ENCODE measurements around the gene TRIM5. TPM values are rescaled to one million over a fixed set of nuclear protein-coding genes. Genes with fewer than 3 reads are reported as not detected.
"Not testable (repeated sequence)": the region's sequence is repeated elsewhere in the genome, so short reads cannot be mapped to it uniquely, and the experiment has no call there.

TRIM5 gene
- total RNA-seq, 5 donors from 2014 or later (not counting 1 experiment from before 2014, with no cell fraction given): 17.6 to 38.2 (median 31.6) TPM

DNA sequence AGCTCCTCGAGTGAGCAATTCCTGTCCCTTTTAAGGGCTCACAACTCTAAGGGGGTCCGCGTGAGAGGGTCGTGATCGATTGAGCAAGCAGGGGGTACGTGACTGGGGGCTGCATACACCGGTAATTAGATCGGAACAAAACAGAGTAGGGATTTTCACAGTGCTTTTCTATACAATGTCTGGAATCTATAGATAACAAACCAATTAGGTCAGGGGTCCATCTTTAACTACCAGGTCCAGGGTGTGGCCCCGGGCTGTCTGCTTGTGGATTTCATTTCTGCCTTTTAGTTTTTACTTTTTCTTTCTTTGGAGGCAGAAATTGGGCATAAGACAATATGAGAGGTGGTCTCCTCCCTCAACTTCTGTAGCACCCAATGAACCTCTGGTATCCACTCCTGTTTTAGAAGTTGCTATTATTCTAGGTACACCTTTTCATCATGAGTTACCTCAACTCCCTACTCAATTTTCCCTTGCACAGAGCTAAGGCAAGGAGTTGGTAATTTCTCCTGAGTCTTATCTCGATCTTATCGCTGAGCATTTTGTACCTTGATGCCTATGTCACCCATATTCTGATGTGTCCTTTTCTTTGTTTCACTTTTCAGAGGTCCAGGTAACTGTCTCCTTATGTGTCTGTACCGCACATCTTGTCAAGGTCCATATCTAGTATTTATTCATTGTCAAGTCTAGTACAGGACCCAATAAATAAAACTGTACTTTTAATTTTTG is 6.5 kb upstream of the TRIM5 start:
- H3K27me3 ChIP-seq (replicated peaks in 1 of 2; ENCODE audit: control insufficient read depth in 2 of 2, extremely low read depth in 1 of 2, insufficient read depth in 2 of 2, low read length in 1 of 2); POLR2A ChIA-PET; H3K9me3 Mint-ChIP-seq; ATAC-seq (replicated peaks in 1 of 4); H3K27me3 Mint-ChIP-seq; H3K9me3 ChIP-seq: not testable (repeated sequence)
- Histone ChIP-seq H3K36me3 (ENCODE audit: control insufficient read depth in 2 of 2, extremely low read depth in 1 of 2, insufficient read depth in 1 of 2, low read length in 1 of 2) (peaks cover 10 to 20% of the 10 kb centered on the region in 2 donors), H3K4me1 (ENCODE audit: control insufficient read depth in 1 of 2, extremely low read depth in 1 of 2, insufficient read depth in 2 of 2, low read length in 2 of 2) (peaks cover 22 to 23% of the 10 kb centered on the region in 2 experiments), H3K4me3 (ENCODE audit: control insufficient read depth in 1 of 2, extremely low read depth in 1 of 2, low read length in 1 of 2) (peak overlapping the region; percentile 66 to 77), H3K27ac (ENCODE audit: low read length) (peak overlapping the region; percentile 88)
- CTCF ChIA-PET: interaction anchor here (0.9 to 2.9 kb wide), 3 partner anchors 9 to 14 kb away, joined by 3 to 21 read pairs (median 3); no protein-coding TSS in a partner anchor
- peak overlapping the region; percentile 97 to 98 for H3K27ac Mint-ChIP-seq
- H3K4me3 Mint-ChIP-seq: peak overlapping the region; percentile 89 to 95 (median 94)
- 0% methylated on average over 1 of the region's 12 CpGs for WGBS (ENCODE audit: insufficient coverage)
- H3K36me3 Mint-ChIP-seq: peaks cover 34% of the 10 kb centered on the region
- peak in 1 of 35 experiments; percentile 31 for DNase-seq
- peaks cover 58 to 70% (median 64%) of the 10 kb centered on the region in 3 donors for H3K4me1 Mint-ChIP-seq

DNA sequence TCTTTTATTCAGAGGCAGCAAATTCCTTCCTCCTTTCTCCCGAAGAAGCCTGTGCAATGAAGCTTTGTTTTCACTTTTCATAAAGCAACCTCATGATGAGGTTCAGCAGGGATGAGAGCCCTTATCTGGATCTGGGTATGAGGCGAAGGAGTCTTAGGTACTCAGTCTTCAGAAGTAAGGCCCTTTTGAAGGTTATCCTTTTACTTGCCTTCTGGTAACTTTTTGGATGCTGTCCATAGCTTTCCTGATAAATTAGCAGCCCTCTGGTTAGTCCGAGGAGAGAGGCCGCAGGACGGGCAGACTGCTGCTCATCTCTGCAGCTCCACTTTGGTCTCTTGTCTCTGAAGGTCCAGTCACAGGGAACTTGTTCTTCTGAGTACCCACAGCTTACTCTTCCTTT is 5.9 kb upstream of the TRIM5 start:
- Mint-ChIP-seq H3K9me3 (no peaks in the 10 kb centered on the region), H3K27ac (peak overlapping the region; percentile 97 to 98), H3K36me3 (peaks cover 27% of the 10 kb centered on the region), H3K4me3 (peak overlapping the region; percentile 89 to 95 (median 94)), H3K27me3 (no peaks in the 10 kb centered on the region), H3K4me1 (peaks cover 55 to 63% (median 61%) of the 10 kb centered on the region in 3 donors)
- DNase-seq: peak in 1 of 35 experiments; percentile 22
- Histone ChIP-seq H3K4me3 (ENCODE audit: control insufficient read depth in 1 of 2, extremely low read depth in 1 of 2, low read length in 1 of 2) (peak overlapping the region; percentile 66 to 77), H3K4me1 (ENCODE audit: control insufficient read depth in 1 of 2, extremely low read depth in 1 of 2, insufficient read depth in 2 of 2, low read length in 2 of 2) (peaks cover 22 to 23% of the 10 kb centered on the region in 2 experiments), H3K27me3 (replicated peaks in 1 of 2; ENCODE audit: control insufficient read depth in 2 of 2, extremely low read depth in 1 of 2, insufficient read depth in 2 of 2, low read length in 1 of 2) (no peaks in the 10 kb centered on the region), H3K36me3 (ENCODE audit: control insufficient read depth in 2 of 2, extremely low read depth in 1 of 2, insufficient read depth in 1 of 2, low read length in 1 of 2) (peaks cover 4 to 14% of the 10 kb centered on the region in 2 donors), H3K27ac (ENCODE audit: low read length) (peak overlapping the region; percentile 88), H3K9me3 (no peaks in the 10 kb centered on the region)
- ChIA-PET CTCF (interaction anchor here (0.6 to 2.9 kb wide), 5 partner anchors 9 to 66 kb away, joined by 3 to 21 read pairs (median 3); partner anchors contain the start of gene TRIM34 (in 1 of the 2)), POLR2A (interaction anchor here in 1 of 2 donors (0.8 kb wide), 1 partner anchor 13 kb away, joined by 3 read pairs; no protein-coding TSS in a partner anchor)
- 8% methylated on average over 4 of the region's 5 CpGs for WGBS (ENCODE audit: insufficient coverage)
- no peak for ATAC-seq (replicated peaks in 1 of 4)

DNA sequence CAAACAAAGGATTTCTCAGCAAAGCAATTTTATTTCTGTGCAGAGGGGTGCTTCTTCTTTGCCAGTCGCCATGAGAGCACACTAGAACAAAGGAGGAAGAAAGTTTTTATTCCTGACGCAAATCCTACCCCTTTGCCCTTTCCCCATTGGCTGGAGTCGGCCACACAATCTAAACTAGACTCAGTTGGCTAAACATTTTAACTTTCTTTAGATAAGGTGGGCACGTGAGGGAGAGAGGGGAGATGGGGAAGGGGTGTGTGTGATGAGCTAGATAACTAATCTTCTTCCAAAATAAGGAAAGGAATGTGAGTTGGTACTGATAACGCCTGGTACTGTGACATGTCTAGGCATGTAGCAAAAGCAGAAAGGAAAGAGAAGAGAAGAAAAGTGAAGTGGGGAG is 5.3 kb upstream of the TRIM5 start:
- Histone ChIP-seq H3K36me3 (ENCODE audit: control insufficient read depth in 2 of 2, extremely low read depth in 1 of 2, insufficient read depth in 1 of 2, low read length in 1 of 2) (peaks cover 0 to 10% of the 10 kb centered on the region in 2 donors), H3K27me3 (replicated peaks in 1 of 2; ENCODE audit: control insufficient read depth in 2 of 2, extremely low read depth in 1 of 2, insufficient read depth in 2 of 2, low read length in 1 of 2) (no peaks in the 10 kb centered on the region), H3K4me1 (ENCODE audit: control insufficient read depth in 1 of 2, extremely low read depth in 1 of 2, insufficient read depth in 2 of 2, low read length in 2 of 2) (peaks cover 22 to 27% of the 10 kb centered on the region in 2 experiments), H3K4me3 (ENCODE audit: control insufficient read depth in 1 of 2, extremely low read depth in 1 of 2, low read length in 1 of 2) (peak overlapping the region; percentile 66 to 77), H3K27ac (ENCODE audit: low read length) (peak overlapping the region; percentile 88), H3K9me3 (no peaks in the 10 kb centered on the region)
- ATAC-seq (replicated peaks in 1 of 4) (peak in 2 of 4 experiments; percentile 3 to 5), DNase-seq (no peak)
- ChIA-PET POLR2A (interaction anchor here (0.6 to 1.4 kb wide), 3 partner anchors 11 to 1835 kb away, joined by 3 to 8 read pairs (median 8); no protein-coding TSS in a partner anchor), CTCF (interaction anchor here (0.6 to 2.9 kb wide), 7 partner anchors 10 to 65 kb away, joined by 3 to 21 read pairs (median 3); partner anchors contain the start of gene TRIM34 (in 1 of the 2))
- Mint-ChIP-seq H3K27me3 (no peaks in the 10 kb centered on the region), H3K27ac (peak overlapping the region; percentile 97 to 98), H3K4me1 (peaks cover 52 to 60% (median 58%) of the 10 kb centered on the region in 3 donors), H3K9me3 (no peaks in the 10 kb centered on the region), H3K36me3 (peaks cover 24% of the 10 kb centered on the region), H3K4me3 (peak overlapping the region; percentile 89 to 95 (median 94))
- no CpG with 5 or more reads among the region's 5 CpGs for WGBS (ENCODE audit: insufficient coverage)

DNA sequence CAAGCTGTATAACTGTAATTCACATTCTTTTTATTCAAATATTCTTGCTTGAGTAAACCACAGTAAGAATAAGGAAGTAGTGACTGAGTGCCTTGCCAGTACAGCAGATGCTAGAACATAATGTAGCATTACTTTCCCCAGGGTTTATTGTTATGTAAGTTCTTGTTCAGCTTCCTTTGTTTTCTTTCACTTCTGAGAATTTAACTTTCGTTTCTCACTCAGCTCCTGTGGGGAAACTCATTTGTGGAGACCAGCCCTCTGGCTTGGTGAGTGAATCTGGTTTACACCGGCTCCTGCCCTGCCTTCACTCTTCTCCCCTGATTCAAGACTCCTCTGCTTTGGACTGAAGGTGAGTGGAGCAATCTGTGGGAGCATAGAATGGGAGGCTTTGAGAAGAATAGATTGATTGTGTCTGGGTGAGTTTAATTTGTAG is 4.7 kb upstream of the TRIM5 start, which contains the start of gene TRIM22:
TSS of gene TRIM22 (plus strand) at position 240 of the 433 bp plus-strand sequence. CDS start 6,443 bp downstream, outside the sequence.
- WGBS (ENCODE audit: insufficient coverage): no CpG with 5 or more reads among the region's 2 CpGs
- H3K27me3 ChIP-seq (replicated peaks in 1 of 2; ENCODE audit: control insufficient read depth in 2 of 2, extremely low read depth in 1 of 2, insufficient read depth in 2 of 2, low read length in 1 of 2): no peaks in the 10 kb centered on the region
- peak; percentile 57 to 69 (median 66) for ATAC-seq (replicated peaks in 1 of 4)
- ChIA-PET POLR2A (interaction anchor here (0.6 to 1.4 kb wide), 4 partner anchors 10 to 63 kb away, joined by 3 to 8 read pairs (median 6); no protein-coding TSS in a partner anchor), CTCF (interaction anchor here in 1 of 2 donors (0.5 to 2.9 kb wide), 7 partner anchors 11 to 89 kb away, joined by 3 to 21 read pairs (median 3); partner anchors contain the start of gene TRIM34)
- H3K4me3 ChIP-seq (ENCODE audit: control insufficient read depth in 1 of 2, extremely low read depth in 1 of 2, low read length in 1 of 2): peak within 1 kb of the TSS; percentile 66 to 77
- no peaks in the 10 kb centered on the region for H3K9me3 ChIP-seq
- Mint-ChIP-seq H3K4me1 (peaks cover 52 to 60% (median 58%) of the 10 kb centered on the region in 3 donors), H3K36me3 (peaks cover 19% of the 10 kb centered on the region), H3K27me3 (no peaks in the 10 kb centered on the region), H3K4me3 (peak within 1 kb of the TSS; percentile 89 to 95 (median 94)), H3K27ac (peak within 1 kb of the TSS; percentile 97 to 98), H3K9me3 (no peaks in the 10 kb centered on the region)
- H3K4me1 ChIP-seq (ENCODE audit: control insufficient read depth in 1 of 2, extremely low read depth in 1 of 2, insufficient read depth in 2 of 2, low read length in 2 of 2): peaks cover 24 to 30% of the 10 kb centered on the region in 2 experiments
- H3K36me3 ChIP-seq (ENCODE audit: control insufficient read depth in 2 of 2, extremely low read depth in 1 of 2, insufficient read depth in 1 of 2, low read length in 1 of 2): peaks cover 0 to 8% of the 10 kb centered on the region in 2 donors
- H3K27ac ChIP-seq (ENCODE audit: low read length): peak within 1 kb of the TSS; percentile 88
- peak in 33 of 35 experiments; percentile 9 to 75 (median 29) for DNase-seq

DNA sequence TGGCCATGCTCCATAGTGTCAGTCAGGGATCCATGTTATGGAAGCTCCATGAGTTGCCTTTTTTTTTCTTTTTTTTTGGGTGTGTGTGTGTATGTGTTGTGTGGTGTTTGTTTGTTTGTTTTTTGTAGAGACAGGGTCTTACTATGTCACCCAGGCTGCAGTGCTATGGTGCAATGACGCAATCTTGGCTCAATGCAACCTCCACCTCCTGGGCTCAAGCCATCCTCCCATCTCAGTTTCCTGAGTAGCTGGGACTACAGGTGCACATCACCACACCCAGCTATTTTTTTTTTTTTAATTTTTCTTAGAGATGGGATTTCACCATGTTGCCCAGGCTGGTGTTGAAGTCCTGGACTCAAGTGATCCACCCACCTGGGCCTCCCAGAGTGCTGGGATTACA is 3.6 kb upstream of the TRIM5 start:
- no peak overlapping the region for H3K4me3 ChIP-seq (ENCODE audit: control insufficient read depth in 1 of 2, extremely low read depth in 1 of 2, low read length in 1 of 2)
- Mint-ChIP-seq H3K27ac (peak overlapping the region; percentile 97 to 98), H3K9me3 (no peaks in the 10 kb centered on the region), H3K4me3 (peak overlapping the region; percentile 29 to 95 (median 89)), H3K36me3 (peaks cover 16% of the 10 kb centered on the region), H3K4me1 (peaks cover 53 to 60% (median 57%) of the 10 kb centered on the region in 3 donors), H3K27me3 (no peaks in the 10 kb centered on the region)
- H3K27ac ChIP-seq (ENCODE audit: low read length): peak overlapping the region; percentile 88
- ATAC-seq (replicated peaks in 1 of 4) (no peak), DNase-seq (no peak)
- no peaks in the 10 kb centered on the region for H3K27me3 ChIP-seq (replicated peaks in 1 of 2; ENCODE audit: control insufficient read depth in 2 of 2, extremely low read depth in 1 of 2, insufficient read depth in 2 of 2, low read length in 1 of 2)
- H3K36me3 ChIP-seq (ENCODE audit: control insufficient read depth in 2 of 2, extremely low read depth in 1 of 2, insufficient read depth in 1 of 2, low read length in 1 of 2): peaks cover 0 to 4% of the 10 kb centered on the region in 2 donors
- H3K4me1 ChIP-seq (ENCODE audit: control insufficient read depth in 1 of 2, extremely low read depth in 1 of 2, insufficient read depth in 2 of 2, low read length in 2 of 2): peaks cover 22 to 32% of the 10 kb centered on the region in 2 experiments
- CTCF ChIA-PET: interaction anchor here (0.9 to 2.9 kb wide), 3 partner anchors 10 to 54 kb away, joined by 3 to 21 read pairs (median 3); no protein-coding TSS in a partner anchor
- H3K9me3 ChIP-seq: no peaks in the 10 kb centered on the region
- POLR2A ChIA-PET: interaction anchor here in 1 of 2 donors (0.5 to 0.7 kb wide), 2 partner anchors 20 to 730 kb away, joined by 3 read pairs; no protein-coding TSS in a partner anchor
- WGBS (ENCODE audit: insufficient coverage): no CpG with 5 or more reads among the region's 1 CpG

DNA sequence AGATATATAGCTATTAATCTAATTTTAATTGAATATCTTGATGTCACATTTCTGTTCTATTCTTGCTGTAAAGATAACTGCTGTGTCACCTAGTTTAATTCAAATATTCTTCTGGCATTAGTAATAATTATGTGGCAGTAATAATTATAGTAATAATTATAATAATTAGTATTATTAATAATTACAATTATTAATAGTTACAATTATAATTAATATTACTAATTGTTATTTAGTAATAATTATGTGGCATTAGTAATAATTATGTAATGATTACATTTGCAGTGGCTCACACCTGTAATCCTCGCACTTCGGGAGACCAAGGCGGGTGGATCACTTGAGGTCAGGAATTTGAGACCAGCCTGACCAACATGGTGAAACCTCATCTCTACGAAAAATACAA is 1.6 kb upstream of the TRIM5 start:
- Mint-ChIP-seq H3K4me3 (no peak overlapping the region), H3K27ac (peak overlapping the region in 1 of 2 donors; percentile 39), H3K4me1 (peaks cover 46 to 55% (median 53%) of the 10 kb centered on the region in 3 donors), H3K9me3 (no peaks in the 10 kb centered on the region), H3K27me3 (no peaks in the 10 kb centered on the region), H3K36me3 (peaks cover 11% of the 10 kb centered on the region)
- CTCF ChIA-PET: interaction anchor here in 1 of 2 donors (0.6 to 2.8 kb wide), 2 partner anchors 8 to 123 kb away, joined by 4 to 8 read pairs; no protein-coding TSS in a partner anchor
- no peak for ATAC-seq (replicated peaks in 1 of 4)
- no peak overlapping the region for H3K4me3 ChIP-seq (ENCODE audit: control insufficient read depth in 1 of 2, extremely low read depth in 1 of 2, low read length in 1 of 2)
- H3K27me3 ChIP-seq (replicated peaks in 1 of 2; ENCODE audit: control insufficient read depth in 2 of 2, extremely low read depth in 1 of 2, insufficient read depth in 2 of 2, low read length in 1 of 2): no peaks in the 10 kb centered on the region
- H3K9me3 ChIP-seq: no peaks in the 10 kb centered on the region
- H3K27ac ChIP-seq (ENCODE audit: low read length): no peak overlapping the region
- H3K4me1 ChIP-seq (ENCODE audit: control insufficient read depth in 1 of 2, extremely low read depth in 1 of 2, insufficient read depth in 2 of 2, low read length in 2 of 2): peaks cover 14 to 24% of the 10 kb centered on the region in 2 experiments
- DNase-seq: no peak
- POLR2A ChIA-PET: no interaction called here
- WGBS (ENCODE audit: insufficient coverage): 100% methylated on average over 1 of the region's 4 CpGs
- no peaks in the 10 kb centered on the region for H3K36me3 ChIP-seq (ENCODE audit: control insufficient read depth in 2 of 2, extremely low read depth in 1 of 2, insufficient read depth in 1 of 2, low read length in 1 of 2)
